ENCODE results near the gene RGMB. TPM values are rescaled to one million over a fixed set of nuclear protein-coding genes. Genes with fewer than 3 reads are reported as not detected.

The RGMB gene
- total and polyA plus RNA-seq, 2 donors (not counting 3 experiments of a cell fraction or from before 2014, with no cell fraction given): 15.0 to 31.3 TPM

DNA sequence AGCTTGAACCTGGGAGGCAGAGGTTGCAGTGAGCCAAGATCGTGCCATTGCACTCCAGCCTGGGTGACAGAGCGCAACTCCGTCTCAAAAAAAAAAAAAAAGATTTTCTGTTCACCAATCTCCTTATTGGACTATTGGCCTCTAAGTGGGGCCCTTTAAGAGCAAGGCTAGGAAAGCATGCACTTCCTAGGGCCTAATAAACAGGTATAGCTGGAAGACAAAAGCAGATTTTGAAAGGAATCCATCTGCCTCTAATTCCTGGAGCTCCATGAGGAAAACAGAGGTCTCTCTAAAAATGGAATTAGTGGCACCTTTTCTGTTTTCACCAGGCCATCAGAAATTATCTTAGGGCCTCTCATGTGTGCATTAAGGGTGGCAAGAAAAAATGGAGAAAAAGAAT, 70.0 kb downstream of the RGMB start:
- Histone ChIP-seq H3K79me2 (ENCODE audit: control insufficient read depth, insufficient read depth, low read length) (no peaks in the 10 kb centered on the region), H2AFZ (ENCODE audit: low read depth, low read length) (no peak overlapping the region), H3K27ac (ENCODE audit: insufficient read depth, low read depth, low read length) (no peak overlapping the region), H3K27me3 (ENCODE audit: control insufficient read depth in 2 of 2, insufficient read depth in 2 of 2, low read length in 2 of 2) (no peaks in the 10 kb centered on the region), H3K9me3 (replicated peaks; ENCODE audit: control insufficient read depth, insufficient read depth, low read length) (no peaks in the 10 kb centered on the region), H3K9me1 (replicated peaks; ENCODE audit: control insufficient read depth, extremely low read depth, insufficient read depth, low read length) (no peaks in the 10 kb centered on the region), H3K4me3 (replicated peaks in 1 of 3; ENCODE audit: insufficient read depth in 1 of 3, low read depth in 1 of 3, low read length in 3 of 3) (no peak overlapping the region), H4K20me1 (replicated peaks; ENCODE audit: control insufficient read depth, extremely low read depth, insufficient read depth, low read length) (no peaks in the 10 kb centered on the region), H3K9ac (replicated peaks; ENCODE audit: extremely low read depth, insufficient read depth, low read length) (no peak overlapping the region), H3K4me2 (ENCODE audit: insufficient read depth, low read length) (no peak overlapping the region), H3K4me1 (ENCODE audit: control insufficient read depth, extremely low read depth, insufficient read depth, low read length) (no peaks in the 10 kb centered on the region), H3K36me3 (ENCODE audit: control insufficient read depth in 2 of 2, extremely low read depth in 1 of 2, insufficient read depth in 2 of 2, low read length in 2 of 2) (no peaks in the 10 kb centered on the region)
- no TSS peak for BruUV-seq (replicated peaks)
- TF ChIP-seq JUN (IDR thresholded peaks at IDR 0.05; ENCODE audit: borderline replicate concordance, insufficient read depth, insufficient read length, low read depth) (no peak), CTCF (IDR thresholded peaks at IDR 0.05; ENCODE audit: extremely low read depth in 1 of 2, insufficient read depth in 1 of 2, low read depth in 1 of 2, low read length in 2 of 2) (no peak), FOS (IDR thresholded peaks at IDR 0.05; ENCODE audit: borderline replicate concordance, insufficient read depth, low read length) (no peak), EZH2 (IDR thresholded peaks at IDR 0.05; ENCODE audit: borderline replicate concordance, low read depth, low read length, severe bottlenecking) (no peak), POLR2AphosphoS5 (IDR thresholded peaks at IDR 0.05; ENCODE audit: insufficient read depth, low read depth, low read length) (no peak), POLR2A (IDR thresholded peaks at IDR 0.05; ENCODE audit: low read depth, low read length) (no peak)
- TF ChIP-seq, protein P1, sequence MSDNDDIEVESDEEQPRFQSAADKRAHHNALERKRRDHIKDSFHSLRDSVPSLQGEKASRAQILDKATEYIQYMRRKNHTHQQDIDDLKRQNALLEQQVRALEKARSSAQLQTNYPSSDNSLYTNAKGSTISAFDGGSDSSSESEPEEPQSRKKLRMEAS (IDR thresholded peaks at IDR 0.05; ENCODE audit: insufficient read depth, insufficient read length): no peak
- POLR2A ChIA-PET: no interaction called here
- no peak for DNase-seq (ENCODE audit: low read depth, low spot score)
- intact Hi-C loops (cut with micrococcal nuclease) (no loop called here), dilution Hi-C loops (cut with MboI; ENCODE audit: extremely low pct_ligation_motif_present, low sequenced_read_pairs) (no loop called here)
- no peak for FAIRE-seq
- CTCF ChIA-PET: interaction anchor here (1.5 kb wide), 1 partner anchor 9 kb away, joined by 4 read pairs; no protein-coding TSS in a partner anchor

Measured in endothelial cell of umbilical vein (primary cell).